HuH-7.5 (cell line): Measurements from ENCODE around the gene CABP7.

Experiments used
- DNase-seq: peaks from one replicate; pipeline ENCODE4 v3.0.0; 2011; ENCODE audit warnings: low spot score

Gene CABP7

DNA sequence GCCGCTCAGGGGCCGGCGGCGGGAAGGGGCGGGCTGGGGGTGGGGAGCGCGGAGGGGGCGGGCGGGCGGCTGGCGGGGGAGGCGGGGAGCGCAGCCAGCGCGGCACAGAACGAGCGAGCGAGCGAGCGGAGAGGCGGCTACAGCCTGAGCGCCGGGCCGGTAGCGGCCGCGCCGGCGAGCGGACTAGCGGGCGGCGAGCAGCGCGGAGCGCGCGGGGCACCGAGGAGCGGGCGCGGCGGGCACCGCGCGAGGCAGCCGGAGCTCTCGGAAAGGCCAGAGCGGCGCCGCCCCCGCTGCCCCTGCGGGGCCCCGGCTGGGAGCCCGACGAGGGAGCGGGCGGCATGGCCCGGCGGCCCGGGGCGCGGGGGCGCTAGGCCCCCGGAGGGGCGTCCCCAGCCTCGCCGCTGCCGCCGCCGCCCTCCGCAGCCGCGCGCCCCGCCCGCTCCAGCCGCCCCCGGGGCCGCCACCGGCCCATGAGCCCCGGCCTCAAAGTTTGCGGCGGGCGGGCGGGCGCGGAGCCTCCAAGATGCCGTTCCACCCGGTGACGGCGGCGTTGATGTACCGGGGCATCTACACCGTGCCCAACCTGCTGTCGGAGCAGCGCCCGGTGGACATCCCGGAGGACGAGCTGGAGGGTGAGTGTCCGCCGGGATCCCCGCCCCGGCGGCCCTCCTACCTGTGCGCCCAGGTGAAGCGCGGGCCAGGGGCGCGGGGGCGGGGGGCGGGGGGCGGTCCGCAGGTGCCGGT lies at the start of gene CABP7:
TSS of gene CABP7 (plus strand) at position 105 of the 747 bp plus-strand sequence. CDS start at position 527, 422 bp downstream.
- no peak for DNase-seq

DNA sequence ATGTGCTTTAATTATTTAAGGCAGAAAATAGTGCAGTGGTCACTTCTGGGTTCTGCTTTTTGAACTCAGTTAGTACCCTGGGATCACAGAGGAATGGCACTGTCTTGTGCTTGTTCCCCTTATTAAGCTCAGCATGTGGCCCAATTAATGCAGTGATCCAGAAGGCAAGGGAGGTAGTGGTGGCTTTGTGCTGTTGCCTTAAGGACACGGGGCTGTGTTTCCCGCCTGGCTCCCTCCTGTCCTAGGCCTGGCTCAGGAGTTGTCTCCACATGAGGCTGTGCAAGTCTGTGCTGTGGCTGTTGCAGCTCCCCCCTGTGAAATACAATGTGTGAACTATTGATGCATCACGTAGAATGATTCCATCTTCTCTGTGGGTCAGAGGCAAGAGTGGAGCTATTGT lies 49.2 kb upstream of the CABP7 start:
- no peak for DNase-seq

DNA sequence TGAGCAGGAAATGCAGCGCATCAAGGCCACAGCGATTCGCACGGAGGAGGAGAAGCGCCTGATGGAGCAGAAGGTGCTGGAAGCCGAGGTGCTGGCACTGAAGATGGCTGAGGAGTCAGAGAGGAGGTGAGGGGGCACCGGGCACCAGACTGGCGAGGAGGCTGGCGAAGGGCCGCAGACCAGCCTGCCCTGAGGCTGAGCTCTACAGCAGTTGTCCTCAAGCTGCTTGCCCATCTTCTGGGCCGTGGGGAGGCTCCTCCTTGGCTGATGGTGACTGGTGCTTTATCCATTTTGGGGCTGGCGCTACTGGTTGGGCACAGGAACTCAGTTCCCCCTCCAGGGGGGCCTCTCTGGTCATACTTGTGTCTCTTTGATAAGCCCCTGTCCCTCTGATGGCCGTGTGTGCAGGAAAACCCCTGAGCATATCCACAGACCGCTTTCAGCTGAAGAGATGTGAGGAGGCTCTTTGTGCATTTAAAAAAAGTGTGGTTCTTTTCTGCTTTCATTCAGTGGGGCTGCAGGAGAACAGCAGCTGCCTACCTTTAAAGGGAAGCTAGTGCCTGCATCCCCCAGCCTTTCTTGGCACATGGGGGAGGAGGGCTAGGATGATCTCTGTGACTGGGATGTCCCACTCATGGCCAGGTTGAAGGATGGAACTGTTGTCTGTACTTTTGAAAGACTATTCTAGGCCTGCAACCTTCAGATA lies 46.3 kb upstream of the CABP7 start:
- DNase-seq: no peak

DNA sequence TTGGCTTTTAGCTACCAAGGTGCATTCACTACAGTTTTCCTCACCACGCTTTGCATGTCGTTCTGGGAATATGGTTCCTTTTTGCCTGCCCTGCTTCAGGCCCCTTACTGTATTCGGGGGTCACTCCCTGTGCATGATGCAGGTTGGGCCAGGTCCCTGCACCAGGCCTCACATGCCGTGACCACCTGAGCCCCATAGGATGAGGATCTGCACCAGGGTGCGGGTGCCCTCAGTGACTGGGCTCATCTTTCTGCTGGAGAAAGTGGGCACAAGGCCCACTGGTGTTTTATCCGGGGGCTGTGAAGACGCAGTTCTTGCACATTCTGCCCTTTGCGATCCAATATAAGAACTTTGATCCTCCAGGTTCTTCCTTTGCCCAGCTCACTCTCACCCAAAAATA lies 45.7 kb upstream of the CABP7 start:
- DNase-seq: no peak

DNA sequence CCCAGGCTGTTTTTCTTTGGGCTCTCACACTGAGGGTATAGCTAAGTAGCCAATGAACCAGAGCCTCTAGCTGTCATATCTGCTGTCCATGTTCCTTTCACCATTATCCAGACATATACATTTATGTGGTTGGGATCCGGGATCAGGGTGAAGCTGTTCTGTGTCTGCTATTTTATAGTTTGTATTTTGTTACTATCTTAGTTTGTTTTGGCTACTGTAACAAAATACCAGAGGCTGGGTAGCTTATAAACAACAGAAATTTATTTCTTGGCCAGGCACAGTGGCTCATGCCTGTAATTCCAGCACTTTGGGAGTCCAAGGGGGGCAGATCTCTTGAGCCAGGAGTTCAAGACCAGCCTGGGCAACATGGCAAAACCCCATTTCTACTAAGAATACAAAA lies 40.5 kb upstream of the CABP7 start:
- DNase-seq: no peak

DNA sequence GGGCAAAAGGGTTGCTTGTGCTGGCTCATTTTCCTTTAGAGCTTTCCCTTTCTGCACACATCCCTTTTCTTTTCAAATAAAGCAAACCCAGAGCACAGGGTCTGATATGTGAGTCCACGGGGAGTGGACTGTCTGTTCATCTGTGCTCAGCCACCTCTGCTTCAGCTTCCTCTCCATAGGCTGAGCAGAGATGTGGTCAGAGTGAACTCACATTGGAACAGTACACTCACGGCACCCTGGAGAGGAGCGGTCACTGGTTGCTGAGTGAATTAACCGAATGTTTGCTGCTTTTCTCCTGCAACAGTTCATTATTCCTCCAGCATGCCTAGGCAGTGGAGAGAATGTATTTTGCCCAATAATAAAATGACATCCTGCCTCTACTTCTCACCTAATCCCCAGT lies 36.3 kb upstream of the CABP7 start:
- DNase-seq: no peak

DNA sequence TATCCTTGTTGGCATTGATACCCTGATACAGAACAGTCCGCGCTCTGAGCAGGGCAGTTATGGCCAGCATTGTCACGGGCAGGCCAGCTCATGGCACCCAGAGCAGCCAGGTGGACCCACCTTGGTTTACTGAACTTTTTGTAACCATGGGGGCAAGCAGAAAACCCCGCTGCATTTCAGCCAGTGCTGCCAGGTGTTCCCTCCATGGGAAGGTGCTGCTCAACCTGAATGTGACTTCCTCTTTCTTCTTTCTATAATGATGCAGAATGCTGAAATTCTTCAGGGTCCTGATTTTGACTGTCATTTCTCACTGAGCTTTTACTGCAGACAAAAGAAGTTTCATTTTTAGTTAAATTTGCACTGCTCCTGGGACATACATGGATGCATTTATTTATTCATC lies 35.6 kb upstream of the CABP7 start:
- DNase-seq: no peak

DNA sequence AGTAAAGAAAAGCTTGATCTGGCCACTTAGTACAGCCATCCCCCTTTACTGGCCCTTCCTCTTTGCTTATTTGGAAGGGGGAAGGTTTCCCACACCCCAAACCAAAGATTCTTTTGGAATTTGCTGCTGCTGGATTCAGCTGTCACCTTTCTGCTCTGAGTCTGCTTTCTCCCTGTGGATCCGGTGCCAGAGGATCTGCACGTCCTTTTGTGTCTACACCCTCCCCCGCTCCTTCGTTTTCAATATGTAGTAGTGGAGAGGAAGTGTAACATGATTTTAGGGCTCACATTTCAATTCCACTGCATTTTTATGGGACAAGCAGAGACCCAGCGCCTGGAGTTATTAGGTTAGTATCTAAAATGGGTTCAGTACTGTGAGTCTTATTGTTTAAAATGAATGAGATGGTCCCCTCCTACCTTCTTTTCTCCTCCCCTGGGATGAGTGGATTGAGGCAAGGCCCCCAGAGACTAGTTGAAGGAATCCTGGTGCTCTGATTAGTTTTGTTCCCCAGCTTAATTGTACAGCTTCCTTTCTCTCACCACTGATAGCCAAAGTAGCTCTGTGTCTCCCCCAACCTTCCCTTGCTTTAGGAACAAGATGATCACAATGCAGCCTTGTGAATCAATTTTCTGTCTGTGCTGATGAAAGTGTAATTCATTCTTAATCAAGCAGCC lies 30.5 kb upstream of the CABP7 start:
- DNase-seq: no peak

DNA sequence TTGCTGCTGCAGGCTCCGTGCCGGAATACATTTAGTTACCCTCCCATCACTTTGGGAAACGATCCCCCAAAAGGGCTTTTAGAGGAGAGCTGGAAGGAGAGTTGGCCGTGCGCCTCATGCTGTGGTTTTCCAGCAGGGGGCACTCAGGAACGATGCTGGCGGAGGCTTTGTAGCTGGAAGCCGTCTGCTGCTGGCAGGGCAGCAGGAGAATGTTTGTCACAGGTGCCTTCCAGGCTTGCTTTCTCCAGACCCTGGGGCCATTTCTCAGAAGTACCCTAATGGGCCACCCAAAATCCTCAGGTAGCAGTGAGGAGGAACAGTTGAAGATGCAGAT lies 30.0 kb upstream of the CABP7 start:
- DNase-seq: peak; percentile 86

DNA sequence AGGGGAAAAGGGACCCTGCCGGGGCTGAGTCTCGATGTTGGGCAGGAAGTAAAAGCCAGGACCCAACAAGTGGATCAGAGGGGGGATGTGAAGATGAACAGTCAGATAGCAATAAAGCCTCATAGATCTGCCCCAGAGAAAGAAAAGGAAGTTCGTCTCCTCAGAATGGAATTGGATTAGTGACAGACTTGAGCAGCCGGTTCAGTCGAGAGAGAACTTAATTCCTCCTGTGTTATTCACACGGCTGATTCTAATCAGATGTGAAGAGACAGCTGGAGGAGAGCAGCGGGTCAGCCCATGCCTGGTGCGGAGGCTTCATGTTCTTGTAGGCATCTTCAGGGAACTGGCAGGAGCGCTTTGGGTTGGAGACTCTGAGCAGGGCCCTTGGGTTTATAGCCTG lies 29.3 kb upstream of the CABP7 start:
- DNase-seq: no peak

DNA sequence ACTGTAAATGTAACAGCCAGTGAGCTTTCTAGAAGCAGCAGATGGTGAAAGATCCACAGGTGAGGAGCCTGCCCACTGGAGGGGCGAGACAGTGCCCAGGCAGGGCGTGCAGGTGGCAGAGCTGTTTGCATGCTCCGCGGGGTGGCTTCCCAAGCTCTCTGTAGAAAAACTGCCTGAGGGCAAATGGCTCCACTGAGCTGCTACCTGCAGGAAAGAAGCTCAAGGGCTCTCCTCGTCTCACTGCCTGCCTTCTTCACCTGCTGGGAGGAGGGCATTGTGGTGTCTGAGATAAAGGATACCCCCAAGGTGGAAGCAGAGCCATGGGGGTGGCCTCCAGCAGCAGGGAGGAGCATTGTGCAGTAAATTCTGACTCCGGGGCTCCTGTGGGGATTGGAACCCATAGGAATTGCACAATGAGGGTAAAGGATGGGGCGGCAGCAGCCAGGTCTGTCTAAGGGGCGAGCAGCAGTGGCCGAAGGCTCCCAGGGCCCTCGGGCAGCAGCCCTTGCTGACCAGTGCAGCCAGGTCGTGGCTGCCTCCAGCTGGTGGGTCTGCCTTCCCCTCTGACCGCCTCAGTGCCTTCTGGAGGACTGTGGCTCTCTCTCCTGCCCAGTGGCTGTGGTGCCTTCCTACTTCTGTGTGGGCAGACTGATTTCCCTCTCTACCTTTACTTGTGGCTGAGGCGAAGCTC lies 28.0 kb upstream of the CABP7 start:
- DNase-seq: no peak

DNA sequence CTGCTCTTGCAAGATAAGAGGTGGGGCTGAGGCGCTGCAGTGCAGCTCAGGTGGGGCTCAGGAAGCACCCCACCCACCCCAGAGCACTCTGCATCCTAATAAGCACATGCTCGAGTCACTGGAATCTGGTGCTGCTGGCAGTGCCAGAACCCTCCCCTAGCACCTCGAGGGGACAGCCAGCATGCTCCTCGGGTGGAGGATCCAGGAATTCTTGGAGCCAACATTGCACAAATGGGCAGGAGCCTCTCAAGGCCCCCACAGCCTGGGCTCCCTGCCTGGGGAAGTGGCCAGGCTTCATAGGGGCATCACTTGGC lies 27.5 kb upstream of the CABP7 start:
- no peak for DNase-seq

DNA sequence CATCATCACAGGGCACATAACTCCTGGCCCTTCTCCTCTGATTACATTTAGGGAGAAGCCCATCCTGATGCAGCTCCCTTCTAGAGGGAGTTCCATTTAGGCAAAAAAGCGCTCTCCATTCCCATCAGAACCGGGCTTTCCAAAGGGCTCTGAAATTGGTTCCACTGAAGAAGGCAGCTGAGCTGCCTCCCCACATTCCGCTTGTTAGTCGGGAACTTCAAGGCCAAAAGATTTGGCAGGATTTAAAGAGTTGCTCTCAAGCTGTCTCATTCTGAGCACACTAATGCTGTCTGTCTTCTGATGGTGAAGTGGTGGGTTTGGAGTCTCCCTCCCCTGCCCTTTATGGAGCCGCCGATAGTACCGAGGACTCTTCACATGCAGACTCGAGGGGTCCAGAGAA lies 26.6 kb upstream of the CABP7 start:
- DNase-seq: no peak

DNA sequence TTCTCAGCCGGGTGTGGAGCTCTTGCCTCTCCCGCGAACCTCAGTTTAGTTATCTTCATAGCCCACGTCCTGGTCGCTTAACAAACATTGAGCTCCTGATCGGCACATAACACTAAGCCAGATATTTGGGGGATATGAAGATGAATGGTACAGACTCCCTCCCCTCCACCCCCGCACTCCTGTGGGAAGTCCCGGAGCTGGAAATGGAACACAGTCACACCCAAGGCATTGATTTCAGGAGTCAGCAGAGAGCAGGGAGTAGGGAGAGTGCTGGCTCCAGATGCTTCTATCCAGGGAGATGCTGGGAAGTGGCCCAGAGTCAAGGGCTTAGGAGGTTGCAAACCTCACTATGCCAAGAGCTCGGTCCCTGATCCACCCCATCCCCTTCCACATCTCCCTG lies 26.1 kb upstream of the CABP7 start:
- no peak for DNase-seq

DNA sequence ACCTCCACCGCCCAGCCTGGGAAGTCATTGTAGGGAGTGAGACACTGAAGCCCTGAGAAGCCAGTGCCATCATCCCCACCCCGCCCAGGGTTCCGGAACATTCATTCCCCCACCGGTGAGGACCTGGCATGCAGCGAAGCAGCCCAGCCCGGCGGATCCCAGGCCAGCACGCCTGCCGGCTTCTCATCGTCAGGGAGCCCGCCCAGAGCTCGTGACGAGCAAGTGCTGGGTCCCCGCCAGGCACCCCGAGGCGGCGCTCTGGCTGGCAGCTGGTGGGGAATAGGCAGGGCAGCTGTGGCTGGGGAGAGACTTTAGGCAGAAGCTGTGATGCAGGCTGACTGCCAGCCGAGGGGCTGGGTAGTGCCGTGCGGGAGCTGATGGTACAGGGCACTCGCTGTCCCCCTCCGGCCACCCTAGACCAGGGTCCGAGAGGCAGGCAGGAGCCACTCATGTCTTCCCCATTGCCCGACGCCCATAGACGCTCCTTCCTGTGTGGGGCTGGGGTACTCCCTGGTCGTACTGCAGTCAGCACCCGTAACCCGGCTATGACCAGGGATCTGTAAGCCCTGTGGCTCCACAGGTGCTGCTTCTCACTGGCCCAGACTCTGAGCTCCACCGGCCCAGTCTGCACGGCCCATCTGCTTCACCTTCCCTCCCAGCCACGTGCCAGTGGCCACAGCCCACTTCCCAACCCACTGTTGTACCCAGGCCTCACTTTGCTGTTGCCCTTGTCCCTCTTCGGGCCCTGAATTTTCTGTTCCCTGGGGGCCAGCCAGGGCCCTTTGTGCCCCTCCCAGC lies 24.5 kb upstream of the CABP7 start:
- DNase-seq: no peak

DNA sequence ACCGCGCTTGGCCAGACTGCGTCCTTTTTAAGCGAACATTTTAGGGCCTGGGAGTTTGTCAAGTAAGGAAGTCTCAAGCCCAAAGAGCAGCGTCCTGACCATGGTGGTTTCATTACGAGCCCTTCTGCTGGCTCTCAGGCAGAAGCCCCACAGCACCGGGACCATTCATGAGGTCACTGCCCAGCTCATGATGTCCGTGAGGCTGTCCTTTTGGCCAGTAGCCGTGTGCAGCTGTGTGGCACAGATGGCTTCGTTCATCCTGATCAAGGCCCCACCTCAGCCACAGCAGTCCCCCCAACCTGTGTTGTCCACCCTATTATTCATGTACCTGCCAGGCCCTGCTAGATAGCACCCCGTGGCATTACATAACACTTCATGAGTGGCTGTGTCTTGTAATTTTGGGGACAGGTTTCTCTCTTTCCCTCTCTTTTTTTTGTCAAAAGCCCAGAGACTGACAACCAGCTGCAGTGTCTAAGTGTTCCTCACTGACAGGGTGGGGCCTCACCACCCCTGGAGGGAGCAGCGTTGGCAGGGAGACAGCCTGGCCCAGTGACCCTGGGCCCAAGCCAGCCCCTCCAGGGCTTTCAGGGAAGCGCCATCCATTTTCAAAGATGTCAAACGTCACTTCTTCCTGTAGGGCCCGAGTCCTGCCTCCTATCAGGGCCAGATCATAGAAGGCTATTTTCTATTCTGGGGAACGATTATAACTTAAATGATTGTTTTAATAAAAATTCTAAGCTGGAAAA lies 21.8 kb upstream of the CABP7 start:
- no peak for DNase-seq

DNA sequence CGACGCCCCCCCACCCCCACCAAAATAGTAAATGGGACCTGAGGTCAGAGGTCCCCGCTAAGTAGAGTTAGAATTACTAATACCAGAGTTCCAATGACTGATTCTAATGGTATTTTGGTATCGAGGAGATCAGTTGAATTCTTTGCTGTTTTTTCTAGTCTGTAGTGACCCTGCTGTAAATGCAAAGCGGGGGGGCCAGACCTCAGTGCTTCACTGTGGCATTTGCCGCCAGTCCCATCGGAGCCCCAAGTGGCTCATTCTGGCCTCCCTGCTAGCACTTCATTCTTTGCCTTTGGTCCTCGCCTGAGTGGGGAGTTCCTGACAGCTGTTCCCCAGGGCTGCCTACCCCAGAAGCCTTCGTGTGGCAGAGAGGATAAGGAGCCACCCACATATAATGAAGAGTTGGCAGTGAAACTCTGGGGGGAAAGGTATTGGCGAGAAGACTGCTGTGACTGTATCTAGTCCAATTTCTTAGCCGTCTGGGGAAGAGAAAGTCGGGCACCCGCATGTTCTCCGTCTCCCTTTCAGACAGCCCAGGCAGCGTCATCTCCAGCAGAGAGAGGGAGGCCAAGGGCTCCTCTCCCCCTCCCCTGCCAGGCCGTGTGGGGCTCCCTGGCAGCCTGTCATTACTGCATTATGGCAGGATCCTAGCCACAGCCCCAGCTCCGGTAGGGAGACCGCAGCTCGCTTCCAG lies 19.4 kb upstream of the CABP7 start:
- DNase-seq: no peak

DNA sequence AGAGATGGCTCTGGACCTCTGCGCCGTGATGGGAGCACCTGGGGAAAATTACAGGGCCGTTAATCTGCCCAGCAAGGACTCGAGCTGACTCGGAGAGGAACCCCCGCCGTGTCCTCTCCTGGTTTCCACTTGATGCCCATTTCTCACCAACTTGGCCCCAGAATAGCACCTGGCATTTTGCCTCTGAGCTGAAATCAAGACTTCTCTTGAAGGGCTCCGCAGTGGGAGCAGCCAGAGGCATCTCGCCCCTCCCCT lies 19.0 kb upstream of the CABP7 start:
- DNase-seq: no peak

DNA sequence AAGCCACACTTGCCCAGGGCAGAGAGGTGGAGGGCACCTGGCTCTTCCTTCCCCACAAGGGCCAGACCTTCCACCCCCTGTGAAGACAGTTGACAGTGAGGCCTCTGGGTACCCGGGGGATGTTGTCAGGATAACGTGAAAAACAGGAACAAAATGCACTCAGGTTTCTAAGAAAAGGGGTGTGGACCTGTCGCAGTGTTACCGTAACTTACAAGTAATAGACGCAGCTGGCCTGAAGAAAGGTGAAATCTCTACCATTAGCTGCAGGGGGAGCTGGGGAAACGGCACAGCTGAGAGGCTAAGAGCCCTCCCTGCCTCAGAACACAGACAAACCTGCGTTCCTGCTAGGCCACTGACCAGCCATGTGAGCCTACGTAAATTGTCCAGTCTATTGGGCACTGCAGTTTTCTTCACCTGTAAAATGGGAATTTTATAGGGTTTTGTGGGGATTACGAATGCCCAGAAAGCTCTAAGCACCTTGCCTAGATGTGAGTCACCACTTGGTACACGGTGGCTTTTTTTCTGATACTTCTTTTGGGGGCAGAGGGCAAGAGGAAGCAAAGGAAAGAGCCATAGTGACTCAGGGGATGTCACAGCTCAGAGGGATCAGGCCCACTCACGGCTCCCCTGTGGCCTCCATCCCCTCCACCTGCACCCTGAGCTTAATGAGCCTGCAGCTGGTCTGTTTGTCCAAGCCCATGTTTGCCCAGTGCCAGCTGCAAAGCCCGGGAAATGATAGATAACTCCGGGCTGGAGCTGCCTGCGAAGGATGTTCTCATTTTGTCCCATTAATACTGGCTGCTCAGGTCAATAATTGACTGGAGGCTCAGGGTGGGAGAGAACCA lies 18.4 kb upstream of the CABP7 start:
- DNase-seq: no peak
